Heart right ventricle (tissue), 16 donors: ENCODE measurements around the gene CIC. TPM values are rescaled to one million over a fixed set of nuclear protein-coding genes. Genes with fewer than 3 reads are reported as not detected.

Experiments
- ATAC-seq, 8 donors: fragments of 200-7000 bp; cut with Tn5 transposase; one replicate each; pipeline ENCODE4 v1.9.1; 2020; ENCODE audit warnings: mild to moderate bottlenecking in 8 of 8, moderate library complexity in 8 of 8, moderate number of reproducible peaks in 1 of 8
- DNase-seq, 2 donors: peaks; one replicate each; pipeline ENCODE4 v3.0.0-alpha.2; 2020
- H3K27ac ChIP-seq, 10 donors: fragments of 200-600 bp; sonication (generic) in 2 of 10; one replicate each; pipeline versions ENCODE4 v1.5.0 to v1.8.0; 2020 to 2022; ENCODE audit warnings: mild to moderate bottlenecking in 3 of 10
- H3K27me3 ChIP-seq, 7 donors: fragments of 200-600 bp; one replicate each; pipeline ENCODE4 v1.8.0; 2021 to 2022; ENCODE audit warnings: mild to moderate bottlenecking in 2 of 7
- H3K36me3 ChIP-seq, 9 donors: fragments of 200-600 bp; sonication (generic) in 1 of 9; one replicate each; pipeline versions ENCODE4 v1.5.0 to v1.8.0; 2020 to 2022; ENCODE audit warnings: mild to moderate bottlenecking in 2 of 9
- H3K4me1 ChIP-seq, 9 donors: fragments of 200-600 bp; sonication (generic) in 1 of 9; one replicate each; pipeline versions ENCODE4 v1.5.0 to v1.8.0; 2020 to 2022; ENCODE audit warnings: mild to moderate bottlenecking in 4 of 9
- H3K4me3 ChIP-seq, 10 donors: fragments of 200-600 bp; sonication (generic) in 2 of 10; one replicate each; pipeline versions ENCODE4 v1.5.0 to v1.8.0; 2020 to 2022; ENCODE audit warnings: mild to moderate bottlenecking in 7 of 10, moderate library complexity in 2 of 10
- H3K9me3 ChIP-seq, 11 donors: fragments of 200-600 bp in 10 of 11; sonication (generic) in 2 of 11; one replicate each; pipeline versions ENCODE4 v1.5.0 to v1.8.0; 2013 to 2022; ENCODE audit warnings: mild to moderate bottlenecking in 2 of 11, control low read depth in 1 of 11, moderate library complexity in 1 of 11
- CTCF ChIP-seq, 9 donors: fragments of 200-600 bp; sonication (generic) in 2 of 9; IDR thresholded peaks; one replicate each; pipeline versions ENCODE4 v1.5.0 to v1.8.0; 2021 to 2022; ENCODE audit warnings: antibody characterized with exemption in 9 of 9, mild to moderate bottlenecking in 5 of 9, moderate library complexity in 1 of 9
- WGBS, 2 donors: extraction: QIAGEN DNeasy Blood & Tissue Kit; methylation state at CpG; one replicate each; pipeline ENCODE4 v1.1.7; 2013; ENCODE audit warnings: inconsistent platforms in 1 of 2; 5-methylcytosine and 5-hydroxymethylcytosine counted together
- intact Hi-C, 10 donors: fragments of 100-400 bp; cut with DNase I; formaldehyde crosslinking; loops; one replicate each; pipeline versions ENCODE4 v1.11.1 to v1.14.2; 2022
- polyA plus RNA-seq, 2 donors: library from polyadenylated mRNA; stranded (reverse); fragments of 200-250 nt; gene quantifications; one replicate each; pipeline ENCODE4 v1.2.3, GENCODE V29; 2013
- total RNA-seq, 10 donors: library from RNA; stranded (reverse); fragmentation: NEBNext Ultra II Directional in 3 of 10; extraction: Animal tissue kit (Norgen Biotek cat#: 25700) in 3 of 10; gene quantifications; one replicate each; pipeline versions ENCODE4 v1.2.1 to v1.2.4, GENCODE V29; 2021 to 2023
- donor health status: Arrhythmogenic right ventricular cardiomyopathy.
- donor health status: ischemic (EF 13 %, LVEDD 7.1; RV severe dilation, severe dysfunction).
- donor health status: healthy with polysubstance abuse.
- donor health status: DM: no; HTN: yes; CAD: no.
- donor health status: DM: no; HTN: no; CAD: no.
- donor health status: ischemic (EF 25% LVEDD 6.9; RV normal size, moderate dysfunction).
- donor health status: ischemic (EF 25% LVEDD 5.7; RV mildly dilated, moderate dysfunction).
- donor health status: healthy.
- donor health status: DM: yes; HTN: yes; CAD: no.
- donor health status: Ischemic cardiomyopathy.
- donor health status: ischemic (EF 35%, LVEDD 5.7; RV mildly dilated, moderate dysfunction).
- donor health status: nonischemic (EF 11% LVEDD 7.7; RV severe dilation, severe dysfunction).
- donor health status: DM: yes; HTN: yes; CAD: no.
- donor health status: PGD.
- donor health status: ischemic (EF 29% LVEDD 5.4; RV normal size, mild dysfunction).
- donor health status: nonischemic (EF 23%, LVEDD 6.1; RV moderate dilation, normal function).

The CIC gene
- total and polyA plus RNA-seq, 12 donors = 17.6 to 42.0 (median 32.0) TPM

- no peak for TF ChIP-seq CTCF (IDR thresholded peaks at IDR 0.05)
- H3K9me3 ChIP-seq = no peaks in the 10 kb centered on the region
- H3K27me3 ChIP-seq = no peaks in the 10 kb centered on the region
- no peak overlapping the region for H3K27ac ChIP-seq
- H3K4me3 ChIP-seq = no peak overlapping the region
- WGBS, 2 donors = 66 to 68% methylated on average over 4 of the region's 4 CpGs
- DNase-seq = no peak
- H3K36me3 ChIP-seq = peaks cover 0 to 100% (median 64%) of the 10 kb centered on the region in 9 donors
- intact Hi-C loops = no loop called here
- ATAC-seq = no peak
- H3K4me1 ChIP-seq = peaks cover 0 to 7% (median 3%) of the 10 kb centered on the region in 9 donors
Measured at GRCh38 chr19:42229301-42229854, 39.7 kb upstream of the CIC start.

GRCh38 chr19:42229855-42230351, 39.1 kb upstream of the CIC start:
- DNase-seq (no peak), ATAC-seq (peak in 4 of 8 donors; percentile 13 to 37 (median 20))
- Histone ChIP-seq H3K27me3 (no peaks in the 10 kb centered on the region), H3K4me1 (peaks cover 0 to 7% (median 3%) of the 10 kb centered on the region in 9 donors), H3K4me3 (no peak overlapping the region), H3K9me3 (no peaks in the 10 kb centered on the region), H3K27ac (no peak overlapping the region), H3K36me3 (peaks cover 0 to 100% (median 65%) of the 10 kb centered on the region in 9 donors)
- intact Hi-C loops = no loop called here
- TF ChIP-seq CTCF (IDR thresholded peaks at IDR 0.05) = no peak
- WGBS, 2 donors = 52 to 66% methylated on average over 8 of the region's 8 CpGs

GRCh38 chr19:42230571-42230970, 38.5 kb upstream of the CIC start:
- no peak for TF ChIP-seq CTCF (IDR thresholded peaks at IDR 0.05)

GRCh38 chr19:42232435-42232834, 36.6 kb upstream of the CIC start:
- H3K27ac ChIP-seq = no peak overlapping the region
- H3K27me3 ChIP-seq = no peaks in the 10 kb centered on the region
- peaks cover 0 to 7% (median 3%) of the 10 kb centered on the region in 9 donors for H3K4me1 ChIP-seq
- TF ChIP-seq CTCF (IDR thresholded peaks at IDR 0.05) = no peak
- DNase-seq = no peak
- no peak overlapping the region for H3K4me3 ChIP-seq
- WGBS, 2 donors = 94 to 97% methylated on average over 10 of the region's 10 CpGs
- intact Hi-C loops = no loop called here
- no peak for ATAC-seq
- no peaks in the 10 kb centered on the region for H3K9me3 ChIP-seq
- H3K36me3 ChIP-seq = peaks cover 0 to 100% (median 66%) of the 10 kb centered on the region in 9 donors

More at GRCh38 chr19:42230571-42230970, 38.5 kb upstream of the CIC start:
- H3K4me1 ChIP-seq = peaks cover 0 to 7% (median 3%) of the 10 kb centered on the region in 9 donors
- H3K36me3 ChIP-seq = peaks cover 0 to 100% (median 63%) of the 10 kb centered on the region in 9 donors
- H3K27me3 ChIP-seq = no peaks in the 10 kb centered on the region
- H3K4me3 ChIP-seq = no peak overlapping the region
- H3K9me3 ChIP-seq = no peaks in the 10 kb centered on the region
- DNase-seq (no peak), ATAC-seq (peak in 1 of 8 donors; percentile 7)
- intact Hi-C loops = no loop called here
- 91 to 93% methylated on average over 4 of the region's 4 CpGs for WGBS, 2 donors
- H3K27ac ChIP-seq = peak overlapping the region in 1 of 10 donors; percentile 48
